Right lobe of liver (tissue), 6 donors: ENCODE measurements around the gene COPS4. TPM values are rescaled to one million over a fixed set of nuclear protein-coding genes. Genes with fewer than 3 reads are reported as not detected.
"Not testable (repeated sequence)": the region's sequence is repeated elsewhere in the genome, so short reads cannot be mapped to it uniquely, and the experiment has no call there.

Source experiments
- ATAC-seq, 4 donors: fragments of 200-7000 bp; cut with Tn5 transposase; one replicate each; pipeline ENCODE4 v1.9.1; 2020; ENCODE audit warnings: mild to moderate bottlenecking in 4 of 4, moderate library complexity in 4 of 4
- DNase-seq, 3 donors: peaks; one replicate each; pipeline ENCODE4 v3.0.0-alpha.2; 2020
- H3K27ac ChIP-seq, 3 donors: fragments of 200-600 bp; one replicate each; pipeline ENCODE4 v1.8.0; 2022
- H3K27me3 ChIP-seq, 2 donors: fragments of 200-600 bp; one replicate each; pipeline ENCODE4 v1.8.0; 2022
- H3K36me3 ChIP-seq, 4 donors: fragments of 200-600 bp; sonication (generic) in 1 of 4; one replicate each; pipeline versions ENCODE4 v1.5.1 to v1.8.0; 2017 to 2022; ENCODE audit warnings: control low read depth in 1 of 4
- H3K4me1 ChIP-seq, 4 donors: fragments of 200-600 bp; sonication (generic) in 1 of 4; one replicate each; pipeline versions ENCODE4 v1.5.1 to v1.8.0; 2017 to 2022; ENCODE audit warnings: control low read depth in 1 of 4
- H3K4me3 ChIP-seq, 3 donors: fragments of 200-600 bp; one replicate each; pipeline ENCODE4 v1.8.0; 2022
- H3K9me3 ChIP-seq, 4 donors: fragments of 200-600 bp; sonication (generic) in 1 of 4; one replicate each; pipeline versions ENCODE4 v1.5.1 to v1.8.0; 2017 to 2022; ENCODE audit warnings: control low read depth in 1 of 4
- POLR2A ChIP-seq: fragments of 450-650 bp; IDR thresholded peaks from one replicate; pipeline ENCODE4 v1.6.1; 2017; ENCODE audit warnings: antibody characterized with exemption, mild to moderate bottlenecking
- WGBS: methylation state at CpG from one replicate; pipeline ENCODE4 v1.1.6; 2018; ENCODE audit warnings: low coverage, low lambda C conversion rate; ENCODE audit not compliant: insufficient coverage; ENCODE audit errors: missing lambda C conversion rate; 5-methylcytosine and 5-hydroxymethylcytosine counted together
- intact Hi-C, 2 donors: fragments of 100-400 bp; cut with DNase I; formaldehyde crosslinking; loops; one replicate each; pipeline versions ENCODE4 v1.11.2 to v1.14.1; 2022
- total RNA-seq, 6 experiments: library from RNA; depleted of rRNA in 2 of 6; stranded (reverse); fragments of >200 nt in 2 of 6; fragmentation: NEBNext Ultra II Directional in 3 of 6; extraction: Animal tissue kit (Norgen Biotek cat#: 25700) in 3 of 6; gene quantifications; one replicate each; pipeline versions ENCODE4 v1.1.0 to v1.2.4, GENCODE V29; 2016 to 2023
- TF ChIP-seq, protein P1 (sequence below), 4 donors: fragments of 200-600 bp in 3 of 4; fragments of 450-650 bp in 1 of 4; IDR thresholded peaks; one replicate each; pipeline versions ENCODE4 v1.5.1 to v1.8.0; 2016 to 2022; ENCODE audit warnings: antibody characterized with exemption in 4 of 4, mild to moderate bottlenecking in 2 of 4
- donor health status: DM: no; HTN: yes; CAD: no.
- donor health status: DM: no; HTN: no; CAD: no.
- donor health status: DM: no; HTN: no; CAD: no.
- donor health status: DM: no; HTN: yes; CAD: no.
- donor health status: DM: no; HTN: yes; CAD: no.

COPS4 gene
- total RNA-seq, 6 experiments from 2014 or later = 11.1 to 18.9 (median 14.7) TPM

DNA sequence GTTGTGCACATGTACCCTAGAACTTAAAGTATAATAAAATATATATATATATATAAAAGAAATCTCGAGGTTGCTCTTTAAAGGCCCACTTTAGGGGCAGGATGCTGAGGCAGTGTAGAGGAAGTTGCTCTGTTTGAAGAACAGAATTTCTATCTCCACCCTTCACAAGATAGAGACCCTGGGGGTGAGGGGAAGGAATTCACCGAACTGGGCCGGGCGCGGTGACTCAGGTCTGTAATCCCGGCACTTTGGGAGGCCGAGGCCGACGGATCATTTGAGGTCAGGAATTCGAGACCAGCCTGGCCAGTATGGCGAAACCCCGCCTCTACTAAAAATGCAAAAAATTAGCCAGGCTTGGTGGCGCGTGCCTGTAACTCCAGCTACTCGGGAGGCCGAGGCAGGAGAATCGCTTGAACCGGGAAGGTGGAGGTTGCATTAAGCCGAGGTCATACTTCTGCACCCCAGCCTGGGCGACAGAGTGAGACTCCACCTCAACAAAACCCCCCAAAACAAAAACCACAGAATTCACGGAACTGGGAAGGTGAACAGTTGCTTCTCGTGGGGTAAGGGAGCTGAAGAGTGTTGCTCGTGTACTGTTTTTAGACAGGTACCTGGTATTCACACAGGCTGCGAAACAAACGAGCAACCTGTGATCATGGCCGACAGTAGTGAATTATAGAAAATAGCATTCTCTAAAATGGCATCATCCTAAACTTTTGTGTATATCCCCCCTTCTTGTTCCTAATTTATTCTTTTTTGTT lies 73.3 kb downstream of the COPS4 start:
- intact Hi-C loops = no loop called here

DNA sequence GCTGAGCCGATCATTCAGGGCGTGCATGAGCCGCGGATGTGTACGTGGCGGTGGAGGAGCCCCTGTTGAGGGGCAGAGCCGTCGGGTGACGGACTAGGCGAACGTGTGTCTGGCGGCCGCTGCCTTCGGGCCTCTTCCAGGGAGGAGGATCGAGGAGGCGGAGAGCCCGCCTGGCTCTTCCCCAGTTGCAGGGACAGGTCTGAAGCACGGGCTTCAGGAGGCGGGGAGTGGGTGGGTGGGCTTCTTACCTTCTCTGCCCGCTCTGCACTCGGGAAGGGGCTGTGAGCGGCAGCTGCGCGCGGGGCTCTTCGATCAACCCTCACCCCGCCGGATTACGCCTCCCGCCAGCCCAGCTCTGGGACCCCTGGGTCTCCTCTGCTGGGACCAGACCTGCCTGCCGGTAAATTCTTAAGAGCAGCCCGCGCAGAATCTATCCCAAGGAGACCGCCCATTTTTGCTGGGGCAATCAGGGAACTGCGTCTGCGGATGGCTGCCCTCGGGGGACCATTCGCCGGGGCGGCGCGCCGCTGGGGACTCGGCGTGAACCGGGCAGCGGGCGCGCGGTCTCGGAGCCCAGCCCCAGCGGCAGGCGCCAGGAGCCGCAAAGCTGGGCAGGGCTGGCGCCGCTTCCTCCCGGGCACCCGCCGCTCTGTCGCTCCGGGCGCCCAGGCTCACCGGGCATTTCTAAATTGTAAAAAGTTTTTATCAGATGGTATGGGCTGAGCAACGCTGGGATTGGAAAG lies 74.7 kb downstream of the COPS4 start:
- peak overlapping the region; percentile 50 to 60 (median 53) for H3K4me3 ChIP-seq
- no peaks in the 10 kb centered on the region for H3K36me3 ChIP-seq
- peaks cover 0 to 7% (median 0%) of the 10 kb centered on the region in 4 donors for H3K4me1 ChIP-seq
- TF ChIP-seq, protein P1, sequence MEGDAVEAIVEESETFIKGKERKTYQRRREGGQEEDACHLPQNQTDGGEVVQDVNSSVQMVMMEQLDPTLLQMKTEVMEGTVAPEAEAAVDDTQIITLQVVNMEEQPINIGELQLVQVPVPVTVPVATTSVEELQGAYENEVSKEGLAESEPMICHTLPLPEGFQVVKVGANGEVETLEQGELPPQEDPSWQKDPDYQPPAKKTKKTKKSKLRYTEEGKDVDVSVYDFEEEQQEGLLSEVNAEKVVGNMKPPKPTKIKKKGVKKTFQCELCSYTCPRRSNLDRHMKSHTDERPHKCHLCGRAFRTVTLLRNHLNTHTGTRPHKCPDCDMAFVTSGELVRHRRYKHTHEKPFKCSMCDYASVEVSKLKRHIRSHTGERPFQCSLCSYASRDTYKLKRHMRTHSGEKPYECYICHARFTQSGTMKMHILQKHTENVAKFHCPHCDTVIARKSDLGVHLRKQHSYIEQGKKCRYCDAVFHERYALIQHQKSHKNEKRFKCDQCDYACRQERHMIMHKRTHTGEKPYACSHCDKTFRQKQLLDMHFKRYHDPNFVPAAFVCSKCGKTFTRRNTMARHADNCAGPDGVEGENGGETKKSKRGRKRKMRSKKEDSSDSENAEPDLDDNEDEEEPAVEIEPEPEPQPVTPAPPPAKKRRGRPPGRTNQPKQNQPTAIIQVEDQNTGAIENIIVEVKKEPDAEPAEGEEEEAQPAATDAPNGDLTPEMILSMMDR (IDR thresholded peaks at IDR 0.05) = no peak
- TF ChIP-seq POLR2A = no peak
- 10% methylated on average over 11 of the region's 64 CpGs for WGBS
- H3K9me3 ChIP-seq = no peaks in the 10 kb centered on the region
- peak; percentile 65 to 80 (median 72) for ATAC-seq
- H3K27ac ChIP-seq = peak overlapping the region; percentile 66 to 69 (median 67)
- no peaks in the 10 kb centered on the region for H3K27me3 ChIP-seq
- intact Hi-C loops = no loop called here
- peak; percentile 50 to 65 (median 60) for DNase-seq

More for the DNA sequence above, 73.3 kb downstream of the COPS4 start:
- no peaks in the 10 kb centered on the region for H3K27me3 ChIP-seq
- ATAC-seq (no peak), DNase-seq (no peak)
- no peaks in the 10 kb centered on the region for H3K36me3 ChIP-seq
- H3K4me3 ChIP-seq = peak overlapping the region in 2 of 3 donors; percentile 50 to 60
- whole genome bisulfite sequencing = 70% methylated on average over 10 of the region's 26 CpGs
- TF ChIP-seq, protein P1 (IDR thresholded peaks at IDR 0.05) = no peak
- TF ChIP-seq POLR2A = no peak
- H3K9me3 ChIP-seq = no peaks in the 10 kb centered on the region
- peaks cover 0 to 7% (median 0%) of the 10 kb centered on the region in 4 donors for H3K4me1 ChIP-seq
- peak overlapping the region in 2 of 3 donors; percentile 6 to 66 for H3K27ac ChIP-seq

DNA sequence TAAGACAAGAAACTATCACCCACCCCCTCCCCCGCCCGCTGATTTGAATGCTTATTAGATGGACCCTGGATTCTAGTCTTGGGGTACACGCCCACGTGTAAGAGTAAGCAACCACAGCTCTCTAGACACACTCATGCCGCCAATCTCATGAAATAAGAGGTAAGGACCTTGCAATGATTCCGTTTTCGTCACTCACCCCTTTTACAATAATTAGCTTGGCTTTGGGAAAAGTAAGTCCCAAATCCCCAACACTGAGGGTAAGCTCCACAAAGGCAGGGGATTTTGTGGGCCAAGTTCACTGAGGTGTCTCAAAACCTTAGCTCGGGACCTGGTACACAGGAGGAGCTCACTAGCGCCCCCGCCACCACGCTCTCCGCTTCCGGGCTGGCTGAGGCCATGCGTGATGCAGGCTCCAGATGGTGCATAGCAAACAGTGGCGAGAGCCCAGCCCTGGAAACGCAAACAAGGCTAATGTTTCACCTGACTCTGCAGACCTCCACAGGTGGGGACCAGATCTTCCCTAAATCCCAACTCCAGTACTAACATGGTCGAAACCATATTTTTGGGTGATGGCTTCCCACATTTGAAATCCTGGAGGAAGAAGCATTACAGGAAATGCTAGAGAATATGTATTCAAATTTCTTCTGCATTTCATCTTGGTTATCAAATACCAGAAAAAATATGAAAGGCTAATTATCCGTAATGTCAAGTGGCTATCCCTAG lies 75.4 kb downstream of the COPS4 start:
- no peaks in the 10 kb centered on the region for H3K27me3 ChIP-seq
- ATAC-seq = peak; percentile 91 to 95 (median 94)
- TF ChIP-seq, protein P1 (IDR thresholded peaks at IDR 0.05) = peak; percentile 26 to 68 (median 62)
- no peak for TF ChIP-seq POLR2A
- peak overlapping the region; percentile 66 to 69 (median 67) for H3K27ac ChIP-seq
- H3K4me3 ChIP-seq = peak overlapping the region; percentile 50 to 60 (median 53)
- H3K36me3 ChIP-seq = no peaks in the 10 kb centered on the region
- intact Hi-C loops = no loop called here
- 2% methylated on average over 16 of the region's 18 CpGs for WGBS
- peak; percentile 86 to 93 (median 92) for DNase-seq
- H3K4me1 ChIP-seq = peaks cover 0 to 7% (median 0%) of the 10 kb centered on the region in 4 donors
- H3K9me3 ChIP-seq = no peaks in the 10 kb centered on the region

DNA sequence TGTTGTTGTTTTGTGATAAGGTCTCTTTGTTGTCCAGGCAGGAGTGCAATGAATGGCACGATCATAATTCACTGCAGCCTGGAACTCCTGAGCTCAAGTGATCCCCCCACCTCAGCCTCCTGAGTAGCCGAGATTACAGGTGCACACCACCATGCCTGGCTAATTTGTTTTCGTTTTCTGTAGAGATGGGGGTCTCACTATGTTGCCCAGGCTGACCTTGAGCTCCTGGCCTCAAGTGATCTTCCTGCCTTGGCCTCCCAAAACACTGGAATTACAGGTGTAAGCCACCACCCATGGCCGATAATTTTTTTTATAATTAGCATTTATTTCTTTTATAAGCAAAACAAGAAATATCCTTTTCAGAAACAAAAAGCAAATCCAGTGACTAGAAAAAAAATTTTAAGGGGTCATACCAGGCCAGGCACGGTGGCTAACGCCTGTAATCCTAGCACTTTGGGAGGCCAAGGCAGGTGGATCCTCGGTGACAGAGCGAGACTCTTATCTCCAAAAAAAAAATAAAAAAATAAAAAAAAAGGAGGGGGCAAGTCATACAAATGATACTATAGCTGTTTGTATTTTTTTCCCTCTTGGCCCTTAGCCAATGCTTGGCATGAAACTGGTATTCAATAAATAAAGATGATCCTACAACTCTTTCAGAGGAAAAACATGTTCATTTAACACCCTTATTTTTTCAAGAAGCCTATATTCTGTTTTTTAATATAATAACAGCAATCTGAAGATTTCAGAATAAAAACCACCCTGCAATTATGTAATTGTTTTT lies 76.2 kb downstream of the COPS4 start:
- peak overlapping the region in 1 of 3 donors; percentile 5 for H3K4me3 ChIP-seq
- TF ChIP-seq POLR2A = no peak
- TF ChIP-seq, protein P1 (IDR thresholded peaks at IDR 0.05) = no peak
- peak overlapping the region in 2 of 3 donors; percentile 4 to 24 for H3K27ac ChIP-seq
- H3K4me1 ChIP-seq = peaks cover 0 to 7% (median 0%) of the 10 kb centered on the region in 4 donors
- ATAC-seq = no peak
- intact Hi-C loops = no loop called here
- H3K9me3 ChIP-seq = no peaks in the 10 kb centered on the region
- DNase-seq = no peak
- no peaks in the 10 kb centered on the region for H3K36me3 ChIP-seq
- H3K27me3 ChIP-seq = no peaks in the 10 kb centered on the region
- WGBS = 56% methylated on average over 5 of the region's 8 CpGs

DNA sequence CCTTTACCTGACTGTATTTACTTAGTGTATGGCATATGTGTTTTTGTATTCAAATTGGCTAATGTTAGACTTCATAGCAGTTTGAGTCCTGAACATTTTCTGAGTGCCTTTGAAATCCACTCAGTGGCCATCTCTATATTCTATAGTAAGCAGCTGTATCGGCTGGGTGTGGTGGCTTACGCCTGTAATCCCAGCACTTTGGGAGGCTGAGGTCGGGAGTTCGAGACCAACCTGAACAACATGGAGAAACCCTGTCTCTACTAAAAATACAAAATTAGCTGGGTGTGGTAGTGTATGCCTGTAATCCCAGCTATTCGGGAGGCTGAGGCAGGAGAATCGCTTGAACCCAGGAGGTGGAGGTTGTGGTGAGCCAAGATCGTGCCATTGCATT lies 76.8 kb downstream of the COPS4 start:
- intact Hi-C loops, H3K9me3 ChIP-seq, H3K4me1 ChIP-seq, DNase-seq, H3K36me3 ChIP-seq, ATAC-seq, H3K27me3 ChIP-seq: not testable (repeated sequence)
- H3K4me3 ChIP-seq = peak overlapping the region in 1 of 3 donors; percentile 5
- WGBS = 65% methylated on average over 7 of the region's 7 CpGs
- H3K27ac ChIP-seq = peak overlapping the region in 2 of 3 donors; percentile 4 to 24
